Muscle of arm (tissue), 14 donors: Measurements from ENCODE around the gene MXRA7. TPM values are rescaled to one million over a fixed set of nuclear protein-coding genes. Genes with fewer than 3 reads are reported as not detected.
"Not testable (repeated sequence)": the region's sequence is repeated elsewhere in the genome, so short reads cannot be mapped to it uniquely, and the experiment has no call there.

Experiments
- DNase-seq: peaks from one replicate; pipeline ENCODE4 v3.0.0-alpha.2; 2013
- long read RNA-seq, 11 donors: transcript quantifications; one replicate each; lab custom pipeline, GENCODE V29; 2026
- polyA plus RNA-seq, 12 donors: library from polyadenylated mRNA; unstranded; fragments of 120-200 nt; gene quantifications; one replicate each; pipeline ENCODE4 v1.2.1, GENCODE V29; 2013; ENCODE audit not compliant: insufficient read length in 12 of 12

Gene MXRA7, protein sequence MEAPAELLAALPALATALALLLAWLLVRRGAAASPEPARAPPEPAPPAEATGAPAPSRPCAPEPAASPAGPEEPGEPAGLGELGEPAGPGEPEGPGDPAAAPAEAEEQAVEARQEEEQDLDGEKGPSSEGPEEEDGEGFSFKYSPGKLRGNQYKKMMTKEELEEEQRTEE
- 100 to 1,000 TPM in 9 of 12 donors, 10 to 100 TPM in 2, not detected in 1; 85.9 to 203 (median 140) TPM for polyA plus RNA-seq
- long read RNA-seq, donor 1, full-length matches to known transcripts, result 24 of 24 reads
- long read RNA-seq, donor 1, partial matches to known transcripts, result 0 of 24 reads
- long read RNA-seq, donor 1, other reads (novel, unspliced or antisense), result 0 of 24 reads
- long read RNA-seq, donor 2, full-length matches to known transcripts, result 71 of 71 reads
- long read RNA-seq, donor 2, partial matches to known transcripts, result 0 of 71 reads
- long read RNA-seq, donor 2, other reads (novel, unspliced or antisense), result 0 of 71 reads
- long read RNA-seq, donor 3, transcript MXRA7-202 (5 exons, 1,950 nt), result major isoform, 15 of 21 reads
- long read RNA-seq, donor 3, partial matches to known transcripts, result 0 of 21 reads
- long read RNA-seq, donor 3, other reads (novel, unspliced or antisense), result 0 of 21 reads
- long read RNA-seq, donor 4, full-length matches to known transcripts, result 17 of 17 reads
- long read RNA-seq, donor 4, partial matches to known transcripts, result 0 of 17 reads
- long read RNA-seq, donor 4, other reads (novel, unspliced or antisense), result 0 of 17 reads
- long read RNA-seq, donor 5, full-length matches to known transcripts, result 70 of 70 reads
- long read RNA-seq, donor 5, partial matches to known transcripts, result 0 of 70 reads
- long read RNA-seq, donor 5, other reads (novel, unspliced or antisense), result 0 of 70 reads
- long read RNA-seq, donor 6, full-length matches to known transcripts, result 44 of 44 reads
- long read RNA-seq, donor 6, partial matches to known transcripts, result 0 of 44 reads
- long read RNA-seq, donor 6, other reads (novel, unspliced or antisense), result 0 of 44 reads
- long read RNA-seq, donor 7, full-length matches to known transcripts, result 49 of 49 reads
- long read RNA-seq, donor 7, partial matches to known transcripts, result 0 of 49 reads
- long read RNA-seq, donor 7, other reads (novel, unspliced or antisense), result 0 of 49 reads
- long read RNA-seq, donor 8, full-length matches to known transcripts, result 56 of 56 reads
- long read RNA-seq, donor 8, partial matches to known transcripts, result 0 of 56 reads
- long read RNA-seq, donor 8, other reads (novel, unspliced or antisense), result 0 of 56 reads
- long read RNA-seq, donor 9, full-length matches to known transcripts, result 36 of 36 reads
- long read RNA-seq, donor 9, partial matches to known transcripts, result 0 of 36 reads
- long read RNA-seq, donor 9, other reads (novel, unspliced or antisense), result 0 of 36 reads
- long read RNA-seq, donor 10, full-length matches to known transcripts, result 62 of 62 reads
- long read RNA-seq, donor 10, partial matches to known transcripts, result 0 of 62 reads
- long read RNA-seq, donor 10, other reads (novel, unspliced or antisense), result 0 of 62 reads
- long read RNA-seq, donor 11, full-length matches to known transcripts, result 49 of 49 reads
- long read RNA-seq, donor 11, partial matches to known transcripts, result 0 of 49 reads
- long read RNA-seq, donor 11, other reads (novel, unspliced or antisense), result 0 of 49 reads

DNA sequence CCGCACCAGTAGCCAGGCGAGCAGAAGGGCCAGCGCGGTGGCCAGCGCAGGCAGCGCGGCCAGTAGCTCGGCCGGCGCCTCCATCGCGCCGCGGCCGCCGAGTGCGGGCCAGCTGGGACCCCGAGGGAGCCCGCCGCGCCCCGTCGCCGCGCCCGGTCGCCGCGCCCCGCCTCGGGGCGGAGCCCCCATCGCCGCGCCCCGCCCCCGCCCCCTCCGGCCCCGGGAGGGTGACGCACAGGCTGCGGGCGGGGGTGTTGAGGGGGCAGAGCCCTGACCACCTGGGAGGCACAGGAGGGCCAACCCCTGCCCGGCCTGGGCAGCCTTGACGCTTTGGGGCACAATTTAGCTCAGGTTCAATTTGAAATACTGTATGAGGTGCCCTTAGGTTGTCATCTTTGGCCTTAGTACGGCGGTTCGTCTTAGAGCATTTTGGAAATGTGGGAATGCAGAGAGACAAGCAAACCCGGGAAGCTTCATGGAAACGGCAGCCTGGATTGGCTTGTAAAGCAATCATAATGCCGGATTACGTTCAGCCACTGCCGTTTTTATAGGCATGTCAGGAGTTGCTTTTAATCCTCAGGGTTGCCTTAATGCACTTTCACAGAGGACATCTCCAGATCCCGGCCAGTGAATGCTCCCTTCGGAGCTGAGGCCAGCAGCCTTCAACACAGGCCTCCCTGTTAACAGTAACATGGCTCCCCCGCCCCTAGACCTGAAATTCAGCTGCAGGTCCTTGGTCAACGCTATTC is at the start of gene MXRA7:
TSS of gene MXRA7 (minus strand) at position 103 of the 749 bp plus-strand sequence. CDS start at position 84, 19 bp downstream.
- DNase-seq, result no peak

DNA sequence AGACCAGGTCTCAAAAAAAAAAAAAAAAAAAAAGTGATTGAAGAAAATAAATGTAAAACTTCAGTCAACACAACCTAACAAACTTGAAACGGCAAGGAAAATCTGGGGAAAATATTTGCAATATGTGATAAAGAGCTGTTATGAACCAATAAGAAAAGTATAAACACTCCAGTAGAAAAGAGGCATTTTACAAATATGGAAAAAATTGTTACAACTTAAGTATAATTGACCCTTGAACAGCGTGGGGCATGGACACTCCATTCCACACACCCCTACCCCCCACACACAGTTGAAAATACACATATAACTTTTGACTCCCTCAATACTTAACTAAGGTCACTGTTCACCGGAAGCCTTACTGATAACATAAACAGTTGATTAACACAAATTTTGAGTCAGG is 47.8 kb upstream of the MXRA7 start:
- no peak for DNase-seq

DNA sequence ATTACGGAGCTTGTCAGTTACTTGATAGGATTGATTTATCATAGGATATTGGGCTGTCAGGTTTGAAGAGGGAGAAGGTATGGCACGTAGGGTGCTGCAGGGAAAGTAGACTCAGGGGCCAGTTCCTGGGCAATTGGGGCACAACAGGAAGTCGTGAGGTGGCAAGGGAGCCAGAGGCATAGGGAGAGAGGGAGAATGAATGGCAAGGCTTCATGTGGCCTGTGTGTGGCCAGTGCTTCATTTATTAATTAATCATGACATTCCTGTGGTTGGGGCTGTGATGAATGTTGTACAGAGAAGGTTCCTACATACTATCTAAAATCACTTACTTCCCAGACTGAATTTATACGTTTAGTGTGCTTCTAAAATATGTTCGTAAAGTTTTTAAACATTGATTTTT is 46.5 kb upstream of the MXRA7 start:
- DNase-seq, result no peak

DNA sequence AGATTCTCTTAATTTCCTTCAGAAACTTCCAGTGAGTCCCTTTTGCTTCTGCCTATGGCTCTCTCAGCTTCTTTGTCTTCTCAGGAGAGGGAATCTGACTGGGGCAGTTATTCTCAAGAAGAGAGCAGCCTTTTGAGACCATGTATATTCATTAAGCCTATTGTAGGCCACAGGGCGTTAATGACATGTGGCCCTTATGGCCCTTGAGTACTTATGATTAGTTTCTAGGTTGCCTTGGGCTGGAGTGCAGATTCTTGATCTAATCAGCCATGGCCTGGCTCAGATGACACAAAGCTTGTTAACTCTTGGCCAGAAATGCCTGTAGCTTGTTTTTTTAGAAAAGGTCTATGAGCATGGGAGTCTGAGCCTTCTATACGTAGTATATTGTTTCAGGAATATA is 44.5 kb upstream of the MXRA7 start:
- no peak for DNase-seq

DNA sequence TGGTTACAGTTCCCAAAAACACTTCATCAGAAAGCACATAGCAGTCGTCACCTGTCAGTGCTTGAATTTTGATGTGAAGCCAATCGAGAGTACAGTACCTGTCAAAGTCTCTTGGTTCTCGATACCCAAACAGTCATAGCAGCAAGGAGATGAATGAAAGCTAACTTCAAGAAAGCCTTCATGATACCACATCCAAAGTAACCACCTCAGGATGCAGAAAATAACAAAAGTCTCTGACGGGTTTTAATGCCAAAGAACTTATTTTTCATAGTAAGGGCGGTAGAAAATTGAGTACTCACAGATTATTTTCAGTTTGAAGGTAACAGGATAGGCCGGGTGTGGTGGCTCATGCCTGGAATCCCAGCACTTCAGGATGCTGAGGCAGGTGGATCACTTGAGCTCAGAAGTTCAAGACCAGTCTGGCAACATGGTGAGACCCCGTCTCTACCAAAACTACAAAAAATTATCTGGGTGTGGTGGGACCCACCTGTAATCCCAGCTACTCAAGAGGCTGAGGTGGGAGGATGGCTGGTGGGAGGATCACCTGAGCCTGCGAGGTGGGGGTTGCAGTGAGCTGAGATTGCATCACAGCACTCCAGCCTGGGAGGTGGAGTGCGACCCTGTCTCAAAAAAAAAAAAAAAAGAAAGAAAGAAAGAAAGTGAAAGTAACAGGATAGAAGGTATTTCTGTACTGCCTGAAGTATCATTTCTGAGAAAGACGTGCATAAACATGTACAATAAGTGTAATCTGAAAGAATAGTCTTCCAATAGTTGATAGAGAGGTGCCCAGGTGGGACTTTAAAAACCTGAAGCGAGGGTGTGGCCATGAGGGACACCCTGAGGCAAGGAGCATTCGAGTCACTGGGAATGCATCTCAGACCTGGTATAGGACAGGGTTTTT is 42.5 kb upstream of the MXRA7 start:
- DNase-seq, result no peak

DNA sequence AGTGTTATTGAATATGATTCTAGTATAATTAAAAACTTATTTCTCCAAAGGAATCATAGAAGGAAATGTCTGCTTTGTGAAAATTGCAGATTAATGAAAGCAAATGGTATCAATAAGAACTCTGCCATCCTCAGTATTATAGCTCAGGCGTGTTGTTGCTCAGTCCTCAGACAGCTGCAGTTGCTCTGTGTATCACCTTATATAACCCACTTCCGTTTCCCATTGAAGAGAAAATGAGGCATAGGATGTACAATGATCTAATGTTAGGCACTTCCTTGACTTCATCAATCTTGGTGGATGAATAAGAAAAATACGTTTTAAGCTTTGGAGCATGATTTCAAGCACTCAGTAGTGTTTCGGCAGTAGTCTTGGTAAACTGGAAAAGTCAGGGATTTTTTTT is 41.2 kb upstream of the MXRA7 start:
- no peak for DNase-seq

DNA sequence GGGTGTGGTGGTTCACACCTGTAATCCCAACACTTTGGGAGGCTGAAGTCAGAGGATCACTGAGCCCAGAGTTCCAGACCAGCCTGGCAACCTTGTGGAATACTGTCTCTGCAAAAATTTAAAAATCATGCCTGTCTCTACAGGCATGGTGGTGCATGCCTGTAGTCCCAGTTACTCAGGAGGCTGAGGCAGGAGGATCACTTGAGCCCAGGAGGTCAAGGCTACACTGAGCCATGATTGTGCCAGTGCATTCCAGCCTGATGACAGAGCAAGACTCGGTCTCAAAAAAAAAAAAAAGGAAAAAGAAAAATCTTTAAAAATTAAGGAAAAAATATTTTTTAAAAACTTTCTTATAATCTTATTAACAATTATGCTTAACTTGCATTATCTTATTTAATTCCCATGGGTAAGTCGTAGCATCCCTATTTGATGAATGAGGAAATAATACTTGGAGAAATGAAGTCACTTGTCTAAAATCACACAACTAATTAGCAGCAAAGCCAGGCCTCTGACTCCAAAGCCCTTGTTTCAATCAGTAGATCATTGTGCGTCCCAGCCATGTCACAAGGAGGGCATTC is 40.7 kb upstream of the MXRA7 start:
- no peak for DNase-seq

DNA sequence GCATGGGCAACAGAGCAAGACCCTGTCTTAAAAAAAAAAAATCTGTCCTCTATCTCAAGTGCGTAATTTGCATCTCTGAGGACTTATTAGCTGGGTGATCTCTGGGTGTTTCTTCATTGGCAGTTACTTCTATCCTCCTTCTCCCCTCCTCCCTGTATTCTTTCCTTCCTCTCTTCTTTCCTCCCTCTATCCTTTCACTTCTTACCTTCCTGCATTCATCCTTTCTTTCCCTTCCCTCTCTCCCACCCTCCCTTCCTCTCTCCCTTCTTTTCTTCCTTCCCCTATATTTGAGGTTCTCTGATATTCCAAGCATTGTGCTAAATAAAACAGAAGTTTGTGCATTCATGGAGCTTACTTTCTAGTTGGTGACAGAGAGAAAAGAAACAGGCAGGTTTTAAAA is 37.9 kb upstream of the MXRA7 start:
- DNase-seq, result no peak

DNA sequence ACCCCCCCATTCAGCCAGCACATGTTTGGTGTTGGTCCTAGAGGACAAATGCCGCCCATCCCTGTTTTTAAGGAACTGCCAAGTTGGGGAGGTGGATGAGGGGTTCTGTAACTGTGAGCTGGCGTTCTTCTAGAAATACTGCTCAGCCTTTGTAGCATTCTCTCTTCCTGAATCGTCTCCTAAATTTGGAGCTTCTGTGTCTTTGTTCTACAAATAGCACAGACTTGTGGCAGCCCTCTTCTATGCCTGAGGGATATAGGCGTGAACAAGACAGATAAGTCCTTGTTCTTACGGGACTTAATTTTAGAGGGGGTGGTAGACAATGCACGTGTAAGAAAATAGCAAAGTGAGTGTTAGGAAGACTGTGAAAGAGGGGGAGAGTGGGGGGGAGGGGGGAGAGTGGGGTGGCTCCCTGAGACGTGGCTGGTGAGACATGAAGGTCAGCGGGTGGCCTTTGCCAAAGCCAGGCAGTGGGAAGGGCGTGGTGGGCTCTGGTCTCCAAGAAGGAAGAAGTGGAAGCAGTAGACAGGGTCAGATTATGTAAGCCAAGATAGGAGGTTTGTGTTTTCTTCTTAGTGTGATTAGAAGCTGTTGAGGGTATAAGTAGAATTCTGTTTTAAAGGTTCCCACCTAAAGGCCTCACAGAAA is 37.1 kb upstream of the MXRA7 start:
- no peak for DNase-seq

DNA sequence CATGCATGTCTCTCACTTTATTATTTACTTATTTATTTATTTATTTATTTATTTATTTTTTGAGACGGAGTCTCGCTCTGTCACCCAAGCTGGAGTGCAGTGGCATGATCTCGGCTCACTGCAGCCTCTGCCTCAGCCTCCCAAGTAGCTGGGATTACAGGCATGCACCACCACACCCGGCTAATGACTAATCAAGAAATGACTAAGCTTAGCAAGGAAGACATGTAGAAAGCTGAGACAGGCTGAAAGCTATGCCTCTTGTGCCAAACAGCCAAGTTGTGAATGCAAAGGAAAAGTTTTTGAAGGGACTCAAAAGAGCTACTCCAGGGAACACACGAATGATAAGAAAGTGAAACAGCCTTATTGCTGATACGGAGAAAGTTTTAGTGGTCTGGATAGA is 35.0 kb upstream of the MXRA7 start:
- DNase-seq, result not testable (repeated sequence)

DNA sequence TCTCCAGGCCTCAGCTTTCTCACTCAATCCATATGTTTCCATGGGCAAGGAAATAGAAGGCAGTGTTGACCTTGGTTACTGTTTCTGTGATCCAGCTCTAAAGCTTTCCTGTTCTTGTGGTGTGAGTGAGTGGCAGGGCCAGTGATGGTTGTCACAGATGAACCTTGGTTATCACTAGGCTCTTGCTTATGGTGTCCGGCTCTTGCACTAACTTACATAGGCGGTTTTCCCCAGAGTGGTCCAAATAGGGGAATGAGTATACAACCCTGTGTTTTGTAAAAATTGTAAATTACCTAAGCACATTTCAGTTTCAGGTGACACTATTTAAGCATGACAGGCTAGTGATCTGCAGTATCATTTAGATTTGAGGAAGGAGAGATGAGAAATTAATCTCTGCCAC is 34.0 kb upstream of the MXRA7 start:
- DNase-seq, result no peak

DNA sequence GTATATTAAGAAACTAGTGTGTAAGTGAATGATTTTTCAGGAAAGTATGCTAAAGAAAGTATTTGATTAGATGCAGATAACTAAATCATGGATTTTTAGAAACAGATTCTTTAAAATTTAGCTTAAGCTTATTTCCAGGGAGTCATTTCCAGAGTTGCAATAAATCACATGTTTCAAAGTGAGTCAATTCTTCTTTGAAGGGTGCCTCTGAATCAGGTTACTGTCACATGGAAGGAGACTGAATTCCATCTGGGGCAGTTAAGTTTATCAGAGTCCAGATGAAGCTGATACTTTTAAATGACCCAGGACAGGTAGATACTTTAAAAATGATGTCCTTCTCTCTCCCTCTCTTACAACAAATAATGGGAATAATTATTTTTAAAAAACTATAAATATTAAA is 32.2 kb upstream of the MXRA7 start:
- no peak for DNase-seq

DNA sequence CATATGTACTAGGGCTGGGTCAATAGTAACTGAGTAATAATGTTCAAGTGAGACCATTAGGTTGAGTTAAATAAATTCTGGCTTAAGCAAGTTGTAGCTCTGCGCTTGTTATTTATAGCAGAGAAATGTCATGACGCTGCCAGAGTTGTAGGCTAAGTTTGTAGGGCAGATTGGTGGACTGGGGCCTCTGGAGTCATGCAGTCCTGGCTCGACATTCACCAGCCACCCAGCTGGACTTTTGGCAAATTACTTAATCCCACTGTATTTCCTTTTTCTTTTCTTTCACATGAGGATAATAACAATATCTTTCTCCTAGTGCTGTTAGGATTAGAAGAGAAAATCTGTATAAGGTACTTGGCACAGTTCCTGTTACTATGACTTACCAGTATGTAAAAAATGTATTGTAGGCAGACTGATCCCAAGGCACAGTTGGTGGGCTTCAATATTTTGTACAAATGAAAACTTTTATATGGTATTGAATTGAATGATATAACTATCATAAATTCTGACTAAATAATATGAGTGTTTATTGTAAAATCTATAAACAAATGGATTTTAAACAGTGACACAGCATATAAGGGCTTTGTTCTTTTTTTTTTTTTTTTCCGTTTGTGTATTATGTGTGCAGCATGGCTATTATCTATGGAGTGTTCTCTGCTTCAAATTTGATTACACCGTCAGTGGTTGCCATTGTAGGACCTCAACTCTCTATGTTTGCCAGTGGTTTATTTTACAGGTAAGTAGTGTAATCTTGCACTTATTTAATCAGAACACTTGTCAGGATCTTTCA is 29.8 kb upstream of the MXRA7 start:
- DNase-seq, result peak; percentile 37

DNA sequence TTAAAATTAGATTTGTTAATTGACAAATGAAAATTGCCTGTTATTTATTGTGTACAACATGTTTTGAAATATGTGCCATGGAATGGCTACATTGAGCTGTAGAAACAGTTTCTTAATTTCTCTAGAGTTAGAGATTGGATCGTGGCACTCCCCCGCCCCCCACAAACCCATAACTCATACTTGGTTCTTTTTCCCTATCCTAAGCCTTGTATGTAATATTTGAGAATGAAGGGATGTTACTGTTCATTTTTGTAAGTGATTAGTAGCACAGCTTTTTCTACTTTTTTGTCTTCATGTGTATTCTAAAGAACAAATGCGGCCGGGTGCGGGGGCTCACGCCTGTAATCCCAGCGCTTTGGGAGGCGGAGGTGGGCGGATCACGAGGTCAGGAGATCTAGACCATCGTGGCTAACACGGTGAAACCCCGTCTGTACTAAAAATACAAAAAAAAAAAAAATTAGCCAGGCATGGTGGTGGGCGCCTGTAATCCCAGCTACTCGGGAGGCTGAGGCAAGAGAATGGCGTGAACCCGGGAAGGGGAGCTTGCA is 28.9 kb upstream of the MXRA7 start:
- not testable (repeated sequence) for DNase-seq

DNA sequence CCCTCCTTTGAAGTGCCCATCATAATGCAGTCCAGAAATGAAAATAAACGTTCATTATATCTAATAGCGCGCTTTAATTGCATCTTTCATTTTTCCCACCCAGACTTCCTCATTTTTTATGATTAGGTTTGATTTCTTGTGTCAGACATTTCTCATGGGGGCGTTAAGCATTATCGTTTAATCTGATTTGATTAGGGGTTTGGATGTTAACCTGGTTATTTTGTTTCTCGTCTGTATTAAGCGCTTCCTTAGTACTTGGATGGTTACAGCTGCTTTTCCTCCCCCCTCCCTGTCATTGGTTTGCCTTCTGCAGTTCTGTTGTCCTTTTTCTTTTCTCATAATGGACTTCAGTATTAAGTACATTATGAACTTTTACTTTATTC is 27.7 kb upstream of the MXRA7 start:
- DNase-seq, result peak; percentile 28

DNA sequence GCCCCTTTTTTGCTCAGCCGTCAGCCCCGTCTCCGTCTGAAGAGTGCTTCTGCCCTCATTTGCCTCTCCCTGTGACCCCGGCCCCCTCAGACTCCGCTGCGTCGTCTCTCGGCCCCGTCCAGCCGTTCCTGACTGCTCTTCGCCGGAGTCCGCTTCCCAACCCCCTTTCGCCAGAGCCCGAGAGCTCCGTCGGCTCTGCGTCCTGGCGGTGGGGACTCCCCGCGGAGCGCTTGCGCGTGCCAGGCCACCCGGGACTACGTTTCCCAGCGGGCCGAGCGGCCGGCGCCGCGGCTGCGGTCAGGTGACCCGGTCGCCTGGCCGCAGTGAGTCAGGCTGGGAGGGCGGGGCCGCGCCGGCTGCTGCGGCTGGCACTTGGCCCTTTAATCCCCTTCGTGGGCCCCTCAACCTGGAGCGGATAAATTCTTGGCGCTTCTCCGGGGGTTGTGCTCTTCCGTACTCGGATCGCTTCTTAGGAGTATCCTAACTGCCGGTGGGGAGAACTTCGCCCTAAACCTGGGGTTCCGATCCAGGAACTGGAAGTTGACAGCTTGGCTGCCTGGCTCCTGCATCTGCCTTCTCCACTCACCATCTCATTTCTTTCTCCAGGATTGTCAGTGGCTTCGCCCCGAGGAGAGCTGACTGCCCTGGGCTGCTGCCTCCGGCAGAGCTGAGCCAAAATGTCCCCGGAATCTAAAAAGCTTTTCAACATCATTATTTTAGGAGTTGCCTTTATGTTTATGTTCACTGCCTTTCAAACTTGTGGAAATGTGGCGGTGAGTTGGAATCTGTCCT is 27.1 kb upstream of the MXRA7 start, which contains the start of gene MFSD11:
TSS of gene MFSD11 (plus strand) at position 444 of the 792 bp plus-strand sequence. CDS start at position 678, 234 bp downstream.
- DNase-seq, result peak; percentile 96
